NCI-H2196 treated with DMSO at 0.1 percent for 48 hours (cell line): Measurements from ENCODE around the gene QSOX1.

ENCODE experiments used
- DNase-seq: peaks from one replicate; lab custom pipeline; 2025; ENCODE audit not compliant: unreplicated experiment; lab: John Stamatoyannopoulos, UW

The QSOX1 gene

GRCh38 chr1:180249725-180250498 is 95.2 kb downstream of the QSOX1 start:
- DNase-seq: no peak

- DNase-seq: no peak
Observed at GRCh38 chr1:180250499-180250770, 95.8 kb downstream of the QSOX1 start.

GRCh38 chr1:180250883-180251509 is 96.3 kb downstream of the QSOX1 start:
- DNase-seq: no peak

GRCh38 chr1:180251526-180252305 is 97.0 kb downstream of the QSOX1 start:
- no peak for DNase-seq

GRCh38 chr1:180252638-180253536 is 98.2 kb downstream of the QSOX1 start:
- peak; percentile 10 for DNase-seq
